Pancreas (tissue), 10 donors: ENCODE data around the gene OR8B12. TPM values are rescaled to one million over a fixed set of nuclear protein-coding genes. Genes with fewer than 3 reads are reported as not detected.

ENCODE experiments used
- ATAC-seq, 4 donors: fragments of 200-7000 bp; cut with Tn5 transposase; one replicate each; pipeline versions ENCODE4 v1.8.0 to v1.9.1; 2020; ENCODE audit warnings: mild to moderate bottlenecking in 4 of 4, moderate library complexity in 4 of 4
- DNase-seq, 6 donors: peaks; one replicate each; pipeline ENCODE4 v3.0.0-alpha.2; 2020
- FAIRE-seq: peaks from 2 replicates; lab custom pipeline; 2012; peaks lifted over from hg19 to GRCh38; lab: Jason Lieb, UNC
- H3K27ac ChIP-seq, 4 donors: fragments of 200-600 bp; sonication (generic); 1 replicate in 3 of 4; 2 replicates in 1 of 4; pipeline versions ENCODE4 v1.5.0 to v1.8.0; 2020
- H3K27me3 ChIP-seq, 4 donors: fragments of 200-600 bp; one replicate each; pipeline ENCODE4 v1.8.0; 2021
- H3K36me3 ChIP-seq, 3 donors: fragments of 200-600 bp; sonication (generic) in 1 of 3; one replicate each; pipeline versions ENCODE4 v1.5.0 to v1.8.0; 2020 to 2021
- H3K4me1 ChIP-seq, 3 donors: fragments of 200-600 bp; one replicate each; pipeline ENCODE4 v1.8.0; 2021
- H3K4me3 ChIP-seq, 4 donors: fragments of 200-600 bp; sonication (generic) in 2 of 4; one replicate each; pipeline versions ENCODE4 v1.5.0 to v1.8.0; 2020 to 2021
- H3K9me3 ChIP-seq, 4 donors: fragments of 200-600 bp; one replicate each; pipeline ENCODE4 v1.8.0; 2021
- CTCF ChIP-seq, 4 donors: fragments of 200-600 bp; sonication (generic) in 3 of 4; IDR thresholded peaks; one replicate each; pipeline versions ENCODE4 v1.5.0 to v1.8.0; 2021; ENCODE audit warnings: antibody characterized with exemption in 4 of 4
- WGBS, 2 donors: extraction: QIAGEN DNeasy Blood & Tissue Kit; methylation state at CpG; one replicate each; pipeline ENCODE4 v1.1.7; 2013; 5-methylcytosine and 5-hydroxymethylcytosine counted together
- intact Hi-C, 3 donors: fragments of 100-400 bp; cut with DNase I; formaldehyde crosslinking; loops; one replicate each; pipeline versions ENCODE4 v1.11.1 to v1.14.2; 2022
- polyA plus RNA-seq, 2 donors: library from polyadenylated mRNA; stranded (reverse); fragments of 200-250 nt; gene quantifications; one replicate each; pipeline ENCODE4 v1.2.3, GENCODE V29; 2013
- total RNA-seq, 6 donors: library from RNA; stranded (reverse); fragmentation: NEBNext Ultra II Directional in 4 of 6; extraction: Animal tissue kit (Norgen Biotek cat#: 25700) in 4 of 6; gene quantifications; one replicate each; pipeline versions ENCODE4 v1.2.1 to v1.2.4, GENCODE V29; 2021 to 2023
- donor health status: healthy with polysubstance abuse.
- donor health status: DM: no; HTN: no; CAD: no; lungs with moderate emphysema.
- donor health status: DM: no; HTN: no; CAD: no.
- donor health status: control.
- donor health status: control.
- donor health status: Bipolar disorder and iron deficiency.
- donor health status: DM: yes; HTN: yes; CAD: no.
- donor health status: DM: no; HTN: no; CAD: no.
- donor health status: DM: no; HTN: no; CAD: no.
- donor health status: DM: yes; HTN: yes; CAD: no.

The OR8B12 gene
- total and polyA plus RNA-seq, 8 donors: not detected

- Histone ChIP-seq H3K27ac (no peak overlapping the region), H3K9me3 (no peaks in the 10 kb centered on the region), H3K27me3 (peaks cover 0 to 6% (median 0%) of the 10 kb centered on the region in 4 donors), H3K36me3 (no peaks in the 10 kb centered on the region), H3K4me3 (no peak overlapping the region), H3K4me1 (no peaks in the 10 kb centered on the region)
- ATAC-seq (no peak), DNase-seq (no peak), FAIRE-seq (no peak)
- no peak for TF ChIP-seq CTCF (IDR thresholded peaks at IDR 0.05)
- intact Hi-C loops: no loop called here
- WGBS, 2 donors: 61 to 63% methylated on average over 4 of the region's 4 CpGs
These were observed 41.4 kb upstream of the OR8B12 start for GRCh38 chr11:124584681-124585372.

GRCh38 chr11:124583781-124584180, 40.3 kb upstream of the OR8B12 start:
- Histone ChIP-seq H3K27ac (no peak overlapping the region), H3K27me3 (peaks cover 0 to 6% (median 0%) of the 10 kb centered on the region in 4 donors), H3K9me3 (no peaks in the 10 kb centered on the region), H3K4me1 (no peaks in the 10 kb centered on the region), H3K4me3 (no peak overlapping the region), H3K36me3 (no peaks in the 10 kb centered on the region)
- no peak for TF ChIP-seq CTCF (IDR thresholded peaks at IDR 0.05)
- DNase-seq (no peak), ATAC-seq (no peak), FAIRE-seq (no peak)
- intact Hi-C loops: no loop called here
- WGBS, 2 donors: 40 to 44% methylated on average over 8 of the region's 8 CpGs

GRCh38 chr11:124582565-124582964, 39.1 kb upstream of the OR8B12 start:
- no peak for TF ChIP-seq CTCF (IDR thresholded peaks at IDR 0.05)
- H3K27me3 ChIP-seq: peaks cover 0 to 1% (median 0%) of the 10 kb centered on the region in 4 donors
- H3K36me3 ChIP-seq: no peaks in the 10 kb centered on the region
- no peak overlapping the region for H3K4me3 ChIP-seq
- no peaks in the 10 kb centered on the region for H3K4me1 ChIP-seq
- FAIRE-seq (no peak), ATAC-seq (no peak), DNase-seq (no peak)
- no peak overlapping the region for H3K27ac ChIP-seq
- 86 to 94% methylated on average over 2 of the region's 2 CpGs for WGBS, 2 donors
- no peaks in the 10 kb centered on the region for H3K9me3 ChIP-seq
- intact Hi-C loops: no loop called here

- Histone ChIP-seq H3K27ac (no peak overlapping the region), H3K9me3 (no peaks in the 10 kb centered on the region), H3K36me3 (no peaks in the 10 kb centered on the region), H3K4me1 (no peaks in the 10 kb centered on the region), H3K27me3 (no peaks in the 10 kb centered on the region), H3K4me3 (no peak overlapping the region)
- WGBS, 2 donors: 71 to 84% methylated on average over 6 of the region's 6 CpGs
- FAIRE-seq (no peak), ATAC-seq (no peak), DNase-seq (no peak)
- intact Hi-C loops: no loop called here
- TF ChIP-seq CTCF (IDR thresholded peaks at IDR 0.05): no peak
These were observed 38.4 kb upstream of the OR8B12 start for GRCh38 chr11:124581817-124582216.

- Histone ChIP-seq H3K27ac (no peak overlapping the region), H3K36me3 (no peaks in the 10 kb centered on the region), H3K9me3 (no peaks in the 10 kb centered on the region), H3K27me3 (peaks cover 0 to 6% (median 0%) of the 10 kb centered on the region in 4 donors), H3K4me3 (no peak overlapping the region), H3K4me1 (no peaks in the 10 kb centered on the region)
- ATAC-seq (no peak), FAIRE-seq (no peak), DNase-seq (no peak)
- intact Hi-C loops: no loop called here
- TF ChIP-seq CTCF (IDR thresholded peaks at IDR 0.05): no peak
- 29 to 43% methylated on average over 4 of the region's 4 CpGs for WGBS, 2 donors
These were observed 35.3 kb upstream of the OR8B12 start for GRCh38 chr11:124578761-124579160.
